Measurements from ENCODE around the gene SEMA3B. TPM values are rescaled to one million over a fixed set of nuclear protein-coding genes. Genes with fewer than 3 reads are reported as not detected.

SEMA3B gene
- total and polyA plus RNA-seq, 2 donors (not counting 3 experiments of a cell fraction or from before 2014, with no cell fraction given), result 1.2 to 1.5 TPM

DNA sequence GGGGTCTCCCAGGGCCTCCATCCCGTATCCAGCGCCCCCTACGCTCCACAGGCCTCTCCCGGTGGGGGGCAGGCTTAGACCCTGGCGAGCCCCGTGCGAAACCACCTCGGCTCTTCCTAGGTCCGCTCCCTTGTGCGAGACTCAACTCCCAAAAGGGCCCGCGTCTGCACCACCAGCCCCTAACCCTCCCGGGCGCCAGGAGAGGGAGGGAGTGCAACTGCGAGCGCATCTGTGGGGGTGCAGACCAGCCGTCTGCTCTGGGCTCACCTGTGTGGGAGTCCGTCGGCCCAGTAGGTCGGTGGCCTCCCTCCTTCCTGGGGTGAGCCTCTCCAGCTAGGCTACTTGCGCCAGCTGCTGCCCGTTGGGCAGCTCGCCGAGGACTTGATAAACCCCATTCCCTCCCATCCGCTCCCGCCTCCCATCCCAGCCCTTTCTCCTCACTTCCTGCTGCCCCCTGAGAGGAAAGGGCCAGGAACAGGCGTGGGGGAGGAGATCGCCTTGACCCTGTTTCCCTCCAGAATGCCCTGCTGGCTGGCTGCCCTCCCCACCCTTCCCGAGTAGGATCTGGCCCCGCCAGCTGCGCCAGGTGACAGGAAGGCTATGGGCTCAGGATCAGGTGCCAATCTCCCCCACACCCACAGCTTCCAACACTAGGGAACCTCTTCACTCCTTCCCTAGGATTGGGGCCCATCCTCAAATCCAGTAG, 53.6 kb downstream of the SEMA3B start, which contains the start of gene HYAL2:
HYAL2 (minus strand) TSS at position 360 of the 706 bp plus-strand sequence. CDS start 2,256 bp downstream, outside the sequence.
- dilution Hi-C loops (cut with MboI; ENCODE audit: extremely low pct_ligation_motif_present, low sequenced_read_pairs) (no loop called here), intact Hi-C loops (cut with micrococcal nuclease) (loop anchor here (1.0 to 2.0 kb wide), 4 partner anchors 12 to 156 kb away; partner anchors contain the start of genes HYAL3, IFRD2 and NAA80)
- FAIRE-seq (peak; percentile 99), DNase-seq (ENCODE audit: low read depth, low spot score) (peak; percentile 74)
- H3K4me3 ChIP-seq (replicated peaks in 1 of 3; ENCODE audit: insufficient read depth in 1 of 3, low read depth in 1 of 3, low read length in 3 of 3), result peak within 1 kb of the TSS; percentile 31 to 89 (median 89)
- peaks cover 8 to 32% of the 10 kb centered on the region in 2 experiments for H3K36me3 ChIP-seq (ENCODE audit: control insufficient read depth in 2 of 2, extremely low read depth in 1 of 2, insufficient read depth in 2 of 2, low read length in 2 of 2)
- H3K79me2 ChIP-seq (ENCODE audit: control insufficient read depth, insufficient read depth, low read length), result peaks cover 49% of the 10 kb centered on the region
- POLR2A ChIA-PET, result interaction anchor here (0.6 to 5.1 kb wide), 3 partner anchors 13 to 214 kb away, joined by 3 to 38 read pairs (median 5); partner anchors contain the start of genes HYAL3 and NAA80
- H3K9ac ChIP-seq (replicated peaks; ENCODE audit: extremely low read depth, insufficient read depth, low read length), result peak within 1 kb of the TSS; percentile 89
- no peaks in the 10 kb centered on the region for H3K9me1 ChIP-seq (replicated peaks; ENCODE audit: control insufficient read depth, extremely low read depth, insufficient read depth, low read length)
- H3K4me2 ChIP-seq (ENCODE audit: insufficient read depth, low read length), result peak within 1 kb of the TSS; percentile 75
- peak within 1 kb of the TSS; percentile 99 for H3K27ac ChIP-seq (ENCODE audit: insufficient read depth, low read depth, low read length)
- no peaks in the 10 kb centered on the region for H4K20me1 ChIP-seq (replicated peaks; ENCODE audit: control insufficient read depth, extremely low read depth, insufficient read depth, low read length)
- H2AFZ ChIP-seq (ENCODE audit: low read depth, low read length), result no peak within 1 kb of the TSS
- CTCF ChIA-PET, result interaction anchor here (0.8 to 4.3 kb wide), 8 partner anchors 13 to 220 kb away, joined by 3 to 66 read pairs (median 23); partner anchors contain the start of genes HYAL1, HYAL3, NAA80 and RASSF1
- BruUV-seq (replicated peaks), result TSS peak; percentile 6
- no peaks in the 10 kb centered on the region for H3K27me3 ChIP-seq (ENCODE audit: control insufficient read depth in 2 of 2, insufficient read depth in 2 of 2, low read length in 2 of 2)
- H3K9me3 ChIP-seq (replicated peaks; ENCODE audit: control insufficient read depth, insufficient read depth, low read length), result no peaks in the 10 kb centered on the region
- TF ChIP-seq, protein P1, sequence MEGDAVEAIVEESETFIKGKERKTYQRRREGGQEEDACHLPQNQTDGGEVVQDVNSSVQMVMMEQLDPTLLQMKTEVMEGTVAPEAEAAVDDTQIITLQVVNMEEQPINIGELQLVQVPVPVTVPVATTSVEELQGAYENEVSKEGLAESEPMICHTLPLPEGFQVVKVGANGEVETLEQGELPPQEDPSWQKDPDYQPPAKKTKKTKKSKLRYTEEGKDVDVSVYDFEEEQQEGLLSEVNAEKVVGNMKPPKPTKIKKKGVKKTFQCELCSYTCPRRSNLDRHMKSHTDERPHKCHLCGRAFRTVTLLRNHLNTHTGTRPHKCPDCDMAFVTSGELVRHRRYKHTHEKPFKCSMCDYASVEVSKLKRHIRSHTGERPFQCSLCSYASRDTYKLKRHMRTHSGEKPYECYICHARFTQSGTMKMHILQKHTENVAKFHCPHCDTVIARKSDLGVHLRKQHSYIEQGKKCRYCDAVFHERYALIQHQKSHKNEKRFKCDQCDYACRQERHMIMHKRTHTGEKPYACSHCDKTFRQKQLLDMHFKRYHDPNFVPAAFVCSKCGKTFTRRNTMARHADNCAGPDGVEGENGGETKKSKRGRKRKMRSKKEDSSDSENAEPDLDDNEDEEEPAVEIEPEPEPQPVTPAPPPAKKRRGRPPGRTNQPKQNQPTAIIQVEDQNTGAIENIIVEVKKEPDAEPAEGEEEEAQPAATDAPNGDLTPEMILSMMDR (IDR thresholded peaks at IDR 0.05; ENCODE audit: extremely low read depth in 1 of 2, insufficient read depth in 1 of 2, low read depth in 1 of 2, low read length in 2 of 2), result no peak
- peak; percentile 5 for TF ChIP-seq FOS (IDR thresholded peaks at IDR 0.05; ENCODE audit: borderline replicate concordance, insufficient read depth, low read length)
- peak; percentile 95 for TF ChIP-seq POLR2AphosphoS5 (IDR thresholded peaks at IDR 0.05; ENCODE audit: insufficient read depth, low read depth, low read length)
- TF ChIP-seq POLR2A (IDR thresholded peaks at IDR 0.05; ENCODE audit: low read depth, low read length), result peak; percentile 91
- peak; percentile 45 for TF ChIP-seq GATA2 (IDR thresholded peaks at IDR 0.05; ENCODE audit: insufficient read depth, insufficient read length, low read depth, low read length)
- peaks cover 60% of the 10 kb centered on the region for H3K4me1 ChIP-seq (ENCODE audit: control insufficient read depth, extremely low read depth, insufficient read depth, low read length)
